ENCODE measurements around the gene CETP. TPM values are rescaled to one million over a fixed set of nuclear protein-coding genes. Genes with fewer than 3 reads are reported as not detected.

Gene CETP
- total RNA-seq (under 1 TPM in 1 of 2 experiments, not detected in 1; 0.27 TPM), polyA plus RNA-seq (under 1 TPM in 2 of 3 donors, not detected in 1; 0.20 to 0.21 TPM), total RNA-seq (0 to 0.22 (median 0.03) reads per million in 6 experiments)

DNA sequence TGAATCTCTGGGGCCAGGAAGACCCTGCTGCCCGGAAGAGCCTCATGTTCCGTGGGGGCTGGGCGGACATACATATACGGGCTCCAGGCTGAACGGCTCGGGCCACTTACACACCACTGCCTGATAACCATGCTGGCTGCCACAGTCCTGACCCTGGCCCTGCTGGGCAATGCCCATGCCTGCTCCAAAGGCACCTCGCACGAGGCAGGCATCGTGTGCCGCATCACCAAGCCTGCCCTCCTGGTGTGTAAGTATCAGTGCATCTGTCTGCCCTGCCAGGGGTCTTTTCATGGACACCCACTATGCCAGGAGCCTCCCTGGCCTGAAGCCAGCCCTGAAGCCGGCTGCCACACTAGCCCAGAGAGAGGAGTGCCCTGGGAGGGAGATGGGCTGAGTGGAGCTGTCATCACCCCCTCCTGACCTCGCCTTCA is at the start of gene CETP:
Gene CETP (plus strand): TSS at position 100 of the 431 bp plus-strand sequence. CDS start 30 bp downstream, at position 130.
- H3K4me1 Mint-ChIP-seq, result peaks cover 17 to 24% (median 23%) of the 10 kb centered on the region in 4 donors
- no peaks in the 10 kb centered on the region for H3K9me3 Mint-ChIP-seq
- no peaks in the 10 kb centered on the region for H3K27me3 Mint-ChIP-seq
- H3K36me3 Mint-ChIP-seq, result no peaks in the 10 kb centered on the region
- no peak for ATAC-seq
- DNase-seq, result no peak
- peak within 1 kb of the TSS in 1 of 10 donors; percentile 72 for H3K27ac Mint-ChIP-seq
- no peak within 1 kb of the TSS for H3K4me3 Mint-ChIP-seq
- POLR2A ChIA-PET, result interaction anchor here (1.6 kb wide), 1 partner anchor 31 kb away, joined by 4 read pairs; no protein-coding TSS in a partner anchor

GRCh38 chr16:56912746-56913708 is 48.7 kb upstream of the CETP start:
- Mint-ChIP-seq H3K9me3 (peaks cover 0 to 2% (median 0%) of the 10 kb centered on the region in 9 donors), H3K4me1 (peaks cover 21 to 69% (median 43%) of the 10 kb centered on the region in 4 donors), H3K36me3 (no peaks in the 10 kb centered on the region), H3K27ac (peak overlapping the region in 7 of 10 donors; percentile 11 to 60 (median 52)), H3K27me3 (peaks cover 0 to 3% (median 0%) of the 10 kb centered on the region in 5 donors), H3K4me3 (peak overlapping the region in 2 of 10 donors; percentile 16 to 46)
- DNase-seq (no peak), ATAC-seq (no peak)
- POLR2A ChIA-PET, result interaction anchor here (0.7 to 1.0 kb wide), 2 partner anchors 14 to 26 kb away, joined by 3 to 4 read pairs; no protein-coding TSS in a partner anchor

DNA sequence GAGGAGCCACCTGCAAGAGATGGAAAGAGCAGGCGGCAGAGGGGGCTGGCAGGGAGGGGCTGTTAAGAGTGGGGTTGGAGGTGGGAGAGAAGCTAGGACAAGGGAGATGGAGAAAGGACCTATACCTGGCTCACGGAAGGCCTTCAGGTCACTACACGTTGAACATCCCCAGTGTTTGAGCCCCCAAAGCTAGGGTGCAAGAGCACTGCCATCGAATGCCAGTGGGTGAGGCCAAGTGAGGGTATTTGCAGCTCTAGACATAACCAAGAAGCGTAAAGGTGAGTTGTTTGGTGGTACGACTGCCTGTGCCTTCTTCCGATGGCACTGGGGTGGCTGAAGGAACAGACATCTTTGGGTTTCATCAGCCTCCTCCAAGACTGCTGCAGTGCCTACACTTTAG is 46.9 kb upstream of the CETP start:
- Mint-ChIP-seq H3K36me3 (no peaks in the 10 kb centered on the region), H3K27ac (peak overlapping the region in 2 of 10 donors; percentile 6 to 53), H3K4me3 (no peak overlapping the region), H3K9me3 (peaks cover 0 to 2% (median 0%) of the 10 kb centered on the region in 9 donors), H3K27me3 (peaks cover 0 to 3% (median 0%) of the 10 kb centered on the region in 5 donors), H3K4me1 (peaks cover 23 to 81% (median 46%) of the 10 kb centered on the region in 4 donors)
- DNase-seq (peak in 1 of 10 donors; percentile 58), ATAC-seq (no peak)
- POLR2A ChIA-PET, result interaction anchor here (0.6 to 1.5 kb wide), 2 partner anchors 17 to 20 kb away, joined by 3 to 5 read pairs; partner anchors contain the start of gene HERPUD1

GRCh38 chr16:56915336-56916119 is 46.2 kb upstream of the CETP start:
- peak overlapping the region in 2 of 10 donors; percentile 70 to 81 for H3K27ac Mint-ChIP-seq
- peaks cover 23 to 82% (median 43%) of the 10 kb centered on the region in 4 donors for H3K4me1 Mint-ChIP-seq
- no peak overlapping the region for H3K4me3 Mint-ChIP-seq
- H3K27me3 Mint-ChIP-seq, result peaks cover 0 to 3% (median 0%) of the 10 kb centered on the region in 5 donors
- ATAC-seq, result no peak
- peaks cover 0 to 2% (median 0%) of the 10 kb centered on the region in 9 donors for H3K9me3 Mint-ChIP-seq
- no peaks in the 10 kb centered on the region for H3K36me3 Mint-ChIP-seq
- POLR2A ChIA-PET, result interaction anchor here (0.6 to 1.5 kb wide), 2 partner anchors 16 to 21 kb away, joined by 3 to 5 read pairs; partner anchors contain the start of gene HERPUD1
- DNase-seq, result peak in 1 of 10 donors; percentile 7

GRCh38 chr16:56916571-56917403 is 45.0 kb upstream of the CETP start:
- Mint-ChIP-seq H3K27me3 (peaks cover 0 to 3% (median 0%) of the 10 kb centered on the region in 5 donors), H3K36me3 (no peaks in the 10 kb centered on the region), H3K4me3 (peak overlapping the region; percentile 16 to 80 (median 60)), H3K27ac (peak overlapping the region; percentile 5 to 96 (median 82)), H3K9me3 (peaks cover 0 to 2% (median 0%) of the 10 kb centered on the region in 9 donors), H3K4me1 (peaks cover 23 to 72% (median 31%) of the 10 kb centered on the region in 4 donors)
- POLR2A ChIA-PET, result interaction anchor here (1.4 to 3.5 kb wide), 2 partner anchors 16 to 20 kb away, joined by 3 to 35 read pairs; partner anchors contain the start of gene HERPUD1
- ATAC-seq, result peak; percentile 70 to 82
- DNase-seq, result peak in 3 of 10 donors; percentile 12 to 33 (median 28)

DNA sequence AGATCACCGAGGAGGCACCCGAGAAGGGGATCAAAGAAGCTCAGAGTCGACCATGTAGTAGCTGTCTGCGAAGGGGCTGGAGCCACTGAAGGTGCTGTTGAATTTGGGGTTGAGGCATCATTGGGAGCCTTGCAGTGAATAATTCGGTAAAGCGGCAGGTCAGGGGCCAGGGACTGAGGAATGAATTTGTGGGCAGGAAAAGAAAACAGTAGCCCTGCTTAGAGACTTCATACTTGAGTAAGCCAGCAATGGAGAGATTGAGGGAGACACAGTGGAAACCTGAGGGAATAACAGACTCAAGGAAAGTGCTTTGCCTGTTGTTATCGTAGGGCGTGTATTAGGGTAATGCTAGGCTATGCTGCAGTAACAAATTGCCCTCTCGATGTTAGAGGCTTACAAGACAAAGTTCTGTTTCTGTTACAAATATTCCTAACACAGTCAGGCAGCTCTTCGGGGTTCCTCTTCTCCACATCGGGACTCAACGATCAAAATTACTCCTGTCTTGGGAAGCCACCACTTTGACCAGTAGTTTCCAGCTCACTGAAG is 43.2 kb upstream of the CETP start:
- peaks cover 20 to 54% (median 23%) of the 10 kb centered on the region in 4 donors for H3K4me1 Mint-ChIP-seq
- peaks cover 0 to 2% (median 0%) of the 10 kb centered on the region in 9 donors for H3K9me3 Mint-ChIP-seq
- no peaks in the 10 kb centered on the region for H3K36me3 Mint-ChIP-seq
- peak overlapping the region in 3 of 10 donors; percentile 11 to 81 (median 70) for H3K27ac Mint-ChIP-seq
- DNase-seq, result no peak
- peaks cover 0 to 3% (median 0%) of the 10 kb centered on the region in 5 donors for H3K27me3 Mint-ChIP-seq
- ATAC-seq, result no peak
- POLR2A ChIA-PET, result interaction anchor here (3.5 kb wide), 1 partner anchor 14 kb away, joined by 35 read pairs; the partner anchor contains the start of gene HERPUD1
- no peak overlapping the region for H3K4me3 Mint-ChIP-seq

GRCh38 chr16:56919099-56919800 is 42.5 kb upstream of the CETP start:
- Mint-ChIP-seq H3K9me3 (peaks cover 0 to 2% (median 0%) of the 10 kb centered on the region in 9 donors), H3K36me3 (no peaks in the 10 kb centered on the region), H3K4me3 (no peak overlapping the region), H3K27ac (peak overlapping the region in 2 of 10 donors; percentile 34 to 57), H3K27me3 (peaks cover 0 to 3% (median 0%) of the 10 kb centered on the region in 5 donors), H3K4me1 (peaks cover 20 to 49% (median 23%) of the 10 kb centered on the region in 4 donors)
- POLR2A ChIA-PET, result interaction anchor here (3.5 kb wide), 1 partner anchor 14 kb away, joined by 35 read pairs; the partner anchor contains the start of gene HERPUD1
- no peak for DNase-seq
- ATAC-seq, result no peak

DNA sequence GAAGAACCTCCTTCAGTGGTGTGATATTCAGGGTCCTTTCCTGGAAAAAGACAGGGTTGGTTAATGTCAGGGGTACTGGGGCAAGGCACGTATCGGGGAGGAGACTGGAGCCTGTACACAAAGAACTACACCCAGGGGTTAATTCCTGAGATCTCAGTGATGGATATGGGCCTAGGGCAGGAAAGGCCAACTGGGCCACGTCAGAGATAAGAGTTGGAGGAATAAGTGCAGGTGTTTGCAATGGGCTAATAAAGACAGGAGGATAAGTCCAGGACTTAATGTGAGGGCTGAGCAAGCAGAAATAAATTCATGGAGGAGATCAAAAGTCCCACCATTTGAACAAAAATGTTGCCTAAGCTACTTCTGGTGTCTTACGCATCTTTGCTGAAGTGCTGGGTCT is 40.2 kb upstream of the CETP start:
- Mint-ChIP-seq H3K27me3 (peaks cover 0 to 3% (median 0%) of the 10 kb centered on the region in 5 donors), H3K4me1 (peaks cover 15 to 44% (median 20%) of the 10 kb centered on the region in 4 donors), H3K4me3 (no peak overlapping the region), H3K9me3 (peaks cover 0 to 2% (median 0%) of the 10 kb centered on the region in 9 donors), H3K27ac (no peak overlapping the region), H3K36me3 (no peaks in the 10 kb centered on the region)
- POLR2A ChIA-PET, result interaction anchor here (0.5 kb wide), 1 partner anchor 48 kb away, joined by 5 read pairs; no protein-coding TSS in a partner anchor
- DNase-seq (no peak), ATAC-seq (no peak)

DNA sequence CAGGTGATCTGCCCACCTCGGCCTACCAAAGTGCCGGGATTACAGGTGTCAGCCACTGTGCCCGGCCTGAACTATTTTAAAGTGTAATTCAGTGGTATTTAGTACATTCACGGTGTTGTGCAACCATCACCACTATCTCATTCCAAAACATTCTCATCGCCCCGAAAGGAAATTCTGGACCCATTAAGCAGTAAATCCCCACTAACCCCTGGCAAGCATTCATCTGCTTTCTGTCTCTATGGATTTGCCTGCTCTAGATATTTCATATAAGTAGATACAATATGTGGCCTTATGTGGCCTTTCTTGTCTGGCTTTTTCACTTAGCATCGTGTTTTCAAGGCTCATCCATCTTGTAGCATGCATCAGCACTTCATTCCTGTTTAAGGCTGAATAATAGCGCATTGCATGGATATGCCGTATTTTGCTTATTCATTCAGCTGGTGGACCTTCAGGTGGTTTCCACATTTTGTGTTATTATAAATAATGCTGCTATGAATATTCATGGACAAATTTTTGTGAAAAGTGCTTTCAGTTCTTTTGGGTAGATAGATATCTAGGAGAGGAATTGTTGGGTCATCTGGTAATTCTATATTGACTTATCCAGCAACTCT is 38.2 kb upstream of the CETP start:
- POLR2A ChIA-PET, result interaction anchor here (0.7 to 1.0 kb wide), 2 partner anchors 10 to 105 kb away, joined by 3 to 7 read pairs; no protein-coding TSS in a partner anchor
- Mint-ChIP-seq H3K36me3 (no peaks in the 10 kb centered on the region), H3K27ac (no peak overlapping the region), H3K9me3 (no peaks in the 10 kb centered on the region), H3K27me3 (no peaks in the 10 kb centered on the region), H3K4me3 (no peak overlapping the region), H3K4me1 (peaks cover 0 to 28% (median 7%) of the 10 kb centered on the region in 4 donors)
- ATAC-seq (no peak), DNase-seq (no peak)

- H3K9me3 Mint-ChIP-seq, result no peaks in the 10 kb centered on the region
- DNase-seq, result no peak
- peaks cover under 1 to 22% (median 10%) of the 10 kb centered on the region in 4 donors for H3K4me1 Mint-ChIP-seq
- H3K27ac Mint-ChIP-seq, result no peak overlapping the region
- no peaks in the 10 kb centered on the region for H3K27me3 Mint-ChIP-seq
- no peak overlapping the region for H3K4me3 Mint-ChIP-seq
- POLR2A ChIA-PET, result interaction anchor here (1.5 kb wide), 1 partner anchor 15 kb away, joined by 4 read pairs; no protein-coding TSS in a partner anchor
- no peaks in the 10 kb centered on the region for H3K36me3 Mint-ChIP-seq
- ATAC-seq, result no peak
Measured at GRCh38 chr16:56927471-56927870, 34.3 kb upstream of the CETP start.

Measured in naive thymus-derived CD8-positive, alpha-beta T cell (primary cell).